Lower leg skin (tissue), 4 donors: ENCODE measurements around the gene C12orf56. TPM values are rescaled to one million over a fixed set of nuclear protein-coding genes. Genes with fewer than 3 reads are reported as not detected.
"Not testable (repeated sequence)": the region's sequence is repeated elsewhere in the genome, so short reads cannot be mapped to it uniquely, and the experiment has no call there.

Source experiments
- DNase-seq, 2 donors: peaks; one replicate each; pipeline ENCODE4 v3.0.0-alpha.2; 2019; ENCODE audit warnings: low spot score in 2 of 2
- H3K4me3 ChIP-seq: fragments of 200-600 bp; sonication (generic); 2 replicates; pipeline ENCODE4 v1.5.1; 2017; ENCODE audit warnings: mild to moderate bottlenecking, low read depth; ENCODE audit not compliant: poor library complexity, severe bottlenecking
- POLR2A ChIP-seq, 2 donors: fragments of 450-650 bp; IDR thresholded peaks; one replicate each; pipeline ENCODE4 v1.6.1; 2016 to 2017; ENCODE audit warnings: antibody characterized with exemption in 2 of 2, mild to moderate bottlenecking in 1 of 2, moderate library complexity in 1 of 2
- WGBS, 2 donors: methylation state at CpG; one replicate each; pipeline ENCODE4 v1.1.5; 2018; 5-methylcytosine and 5-hydroxymethylcytosine counted together
- intact Hi-C: fragments of 100-400 bp; cut with DNase I; formaldehyde crosslinking; loops from one replicate; pipeline ENCODE4 v1.15.0; 2023; ENCODE audit warnings: low total_unique reads
- total RNA-seq, 4 donors: library from RNA; depleted of rRNA; stranded (reverse); fragments of >200 nt; gene quantifications; one replicate each; pipeline ENCODE4 v1.1.0, GENCODE V29; 2016
- TF ChIP-seq, protein P1 (sequence below), 3 donors: fragments of 450-650 bp; IDR thresholded peaks; one replicate each; pipeline ENCODE4 v1.5.1; 2016; ENCODE audit warnings: antibody characterized with exemption in 3 of 3, mild to moderate bottlenecking in 3 of 3, moderate library complexity in 2 of 3

C12orf56 gene
- total RNA-seq, 4 donors from 2014 or later, result 1.1 to 7.9 (median 2.1) TPM

DNA sequence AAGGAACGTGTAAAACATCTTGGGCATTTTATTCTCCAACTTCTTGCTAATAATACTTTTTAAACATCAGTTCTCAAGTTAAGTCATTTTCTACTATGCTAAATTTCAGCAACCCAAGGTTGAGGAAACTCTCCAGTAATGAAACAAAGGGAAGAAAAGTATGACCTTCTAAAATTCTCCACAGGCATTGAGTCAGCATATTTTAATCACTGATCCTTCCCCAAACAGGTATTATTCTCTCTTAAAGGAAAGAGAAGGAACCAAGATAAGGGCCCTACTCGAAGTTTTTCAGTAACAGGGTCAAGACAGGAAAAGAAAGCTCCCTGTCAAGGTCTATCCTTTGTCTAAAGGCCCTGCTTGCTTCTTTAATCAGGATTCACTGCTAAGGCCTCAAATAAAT, 171.4 kb downstream of the C12orf56 start:
- H3K4me3 ChIP-seq, result no peak overlapping the region
- TF ChIP-seq, protein P1, sequence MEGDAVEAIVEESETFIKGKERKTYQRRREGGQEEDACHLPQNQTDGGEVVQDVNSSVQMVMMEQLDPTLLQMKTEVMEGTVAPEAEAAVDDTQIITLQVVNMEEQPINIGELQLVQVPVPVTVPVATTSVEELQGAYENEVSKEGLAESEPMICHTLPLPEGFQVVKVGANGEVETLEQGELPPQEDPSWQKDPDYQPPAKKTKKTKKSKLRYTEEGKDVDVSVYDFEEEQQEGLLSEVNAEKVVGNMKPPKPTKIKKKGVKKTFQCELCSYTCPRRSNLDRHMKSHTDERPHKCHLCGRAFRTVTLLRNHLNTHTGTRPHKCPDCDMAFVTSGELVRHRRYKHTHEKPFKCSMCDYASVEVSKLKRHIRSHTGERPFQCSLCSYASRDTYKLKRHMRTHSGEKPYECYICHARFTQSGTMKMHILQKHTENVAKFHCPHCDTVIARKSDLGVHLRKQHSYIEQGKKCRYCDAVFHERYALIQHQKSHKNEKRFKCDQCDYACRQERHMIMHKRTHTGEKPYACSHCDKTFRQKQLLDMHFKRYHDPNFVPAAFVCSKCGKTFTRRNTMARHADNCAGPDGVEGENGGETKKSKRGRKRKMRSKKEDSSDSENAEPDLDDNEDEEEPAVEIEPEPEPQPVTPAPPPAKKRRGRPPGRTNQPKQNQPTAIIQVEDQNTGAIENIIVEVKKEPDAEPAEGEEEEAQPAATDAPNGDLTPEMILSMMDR (IDR thresholded peaks at IDR 0.05), result no peak
- TF ChIP-seq POLR2A (IDR thresholded peaks at IDR 0.05), result no peak
- WGBS, 2 donors, result 59 to 64% methylated on average over 2 of the region's 2 CpGs
- intact Hi-C loops, result no loop called here
- DNase-seq, result no peak

DNA sequence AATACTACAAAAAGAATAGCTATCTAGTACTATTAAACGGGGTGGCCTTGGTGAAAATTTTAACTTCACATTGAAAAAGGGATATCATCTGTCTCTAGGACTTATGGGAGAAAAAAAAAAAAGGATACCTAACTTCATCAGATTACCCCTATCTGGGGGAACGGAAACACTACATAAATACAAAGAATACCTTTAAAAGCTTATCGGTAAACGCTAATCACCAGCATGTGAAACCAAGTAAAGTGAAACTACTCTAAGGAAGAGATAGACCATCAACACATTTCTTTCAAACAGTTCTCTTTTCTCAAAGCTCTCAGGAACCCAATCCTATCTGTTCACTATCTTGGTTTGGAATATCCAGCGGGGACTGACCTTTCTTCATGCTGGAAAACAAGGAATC, 172.0 kb downstream of the C12orf56 start:
- intact Hi-C loops, result no loop called here
- TF ChIP-seq, protein P1 (IDR thresholded peaks at IDR 0.05), result no peak
- no peak for TF ChIP-seq POLR2A (IDR thresholded peaks at IDR 0.05)
- no peak for DNase-seq
- WGBS, 2 donors, result 87 to 90% methylated on average over 5 of the region's 5 CpGs
- H3K4me3 ChIP-seq, result no peak overlapping the region

DNA sequence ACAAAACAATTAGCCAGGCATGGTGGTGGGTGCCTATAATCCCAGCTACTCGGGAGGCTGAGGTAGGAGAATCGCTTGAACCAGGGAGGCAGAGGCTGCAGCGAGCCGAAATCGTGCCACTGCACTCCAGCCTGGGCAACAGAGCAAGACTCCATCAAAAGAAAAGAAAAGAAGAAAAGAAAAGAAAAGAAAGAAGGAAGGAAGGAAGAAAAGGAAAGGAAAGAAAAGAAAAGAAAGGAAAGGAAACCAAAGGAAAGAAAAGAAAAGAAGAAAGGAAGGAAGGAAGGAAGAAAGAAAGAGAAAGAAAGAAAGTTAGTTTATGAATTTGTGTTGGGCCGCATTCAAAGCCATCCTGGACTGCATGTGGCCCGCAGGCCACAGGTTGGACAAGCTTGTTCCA, 172.9 kb downstream of the C12orf56 start:
- intact Hi-C loops, H3K4me3 ChIP-seq, DNase-seq: not testable (repeated sequence)
- 96 to 98% methylated on average over 7 of the region's 7 CpGs for WGBS, 2 donors

DNA sequence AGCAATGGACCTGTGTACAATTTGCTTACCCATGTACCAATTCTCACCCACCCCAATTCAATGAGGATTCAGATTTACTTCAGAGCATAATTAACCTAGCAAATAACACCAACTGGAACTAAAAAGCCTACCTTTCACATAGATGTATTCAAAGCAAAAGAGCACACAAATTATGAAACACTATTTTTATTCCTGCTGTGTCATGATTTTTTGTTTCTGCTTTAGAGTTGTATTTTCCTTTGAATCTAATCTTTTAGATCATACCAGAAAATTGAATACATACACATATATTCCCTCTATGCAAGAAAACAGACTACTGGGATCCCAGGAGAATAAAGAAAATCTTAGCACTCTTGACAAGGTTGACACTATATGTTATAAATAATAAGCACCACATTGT, 174.3 kb downstream of the C12orf56 start:
- H3K4me3 ChIP-seq, result no peak overlapping the region
- no peak for DNase-seq
- intact Hi-C loops, result no loop called here
- TF ChIP-seq POLR2A (IDR thresholded peaks at IDR 0.05), result no peak
- TF ChIP-seq, protein P1 (IDR thresholded peaks at IDR 0.05), result no peak

Other genes starting within 250 kb of the C12orf56 start
- gene KICS2, start 168.5 kb downstream of the C12orf56 start, total RNA-seq, result 10 to 100 TPM; 10.1 to 24.6 (median 16.4) TPM
- 10 to 100 TPM; 25.3 to 32.5 (median 29.6) TPM for gene XPOT, start 13.6 kb upstream of the C12orf56 start, total RNA-seq
- 10 to 100 TPM; 16.3 to 30.1 (median 17.3) TPM for gene TBK1, start 61.4 kb upstream of the C12orf56 start, total RNA-seq
- 10 to 100 TPM in 1 of 4 donors, 1 to 10 TPM in 3; 5.2 to 13.5 (median 7.8) TPM for gene RASSF3, start 219.7 kb upstream of the C12orf56 start, total RNA-seq